22Rv1 (cell line): ENCODE data around the gene NMNAT2.

ENCODE experiments used
- CTCF ChIP-seq: fragments of 450-650 bp; IDR thresholded peaks from 2 replicates; pipeline ENCODE4 v1.5.1; 2017; ENCODE audit warnings: mild to moderate bottlenecking
- ZFX ChIP-seq: fragments of 450-650 bp; IDR thresholded peaks from 2 replicates; pipeline ENCODE4 v1.6.1; 2017; ENCODE audit warnings: antibody characterized with exemption, borderline replicate concordance

GRCh38 chr1:183424691-183425090 lies 6.5 kb upstream of the NMNAT2 start:
- TF ChIP-seq CTCF (no peak), ZFX (no peak)
